Smooth muscle cell of trachea (primary cell): ENCODE data around the gene INTS3. TPM values are rescaled to one million over a fixed set of nuclear protein-coding genes. Genes with fewer than 3 reads are reported as not detected.

Experiments used
- total RNA-seq: library from RNA; depleted of rRNA; stranded (reverse); fragments of >200 nt; gene quantifications from 2 replicates; pipeline ENCODE4 v1.2.1, GENCODE V29; 2014

Gene INTS3
- 45.1 and 52.9 TPM in 2 replicates for total RNA-seq

GRCh38 chr1:153727463-153728304 is at the start of gene INTS3:
Gene INTS3 (plus strand): TSS chr1:153728050. CDS start chr1:153728635, 585 bp downstream.

GRCh38 chr1:153678519-153679336 is 49.1 kb upstream of the INTS3 start, which contains the start of gene NPR1:
Gene NPR1 (plus strand): TSS chr1:153678688. CDS start chr1:153679109, 421 bp downstream.

GRCh38 chr1:153774780-153775457 is 47.1 kb downstream of the INTS3 start, which contains the start of gene SLC27A3:
Gene SLC27A3 (plus strand): TSS chr1:153775407. CDS start chr1:153775498, 91 bp downstream.

Other genes with a start within 250 kb of the INTS3 start
- gene S100A6, start 192.1 kb upstream of the INTS3 start, total RNA-seq = 1,776 and 1,851 TPM in 2 replicates
- gene S100A5, start 187.1 kb upstream of the INTS3 start, total RNA-seq = not detected in 2 replicates
- 514 and 844 TPM in 2 replicates for gene S100A4, start 182.2 kb upstream of the INTS3 start, total RNA-seq
- gene S100A3, start 178.8 kb upstream of the INTS3 start, total RNA-seq = 2.8 and 8.6 TPM in 2 replicates
- gene S100A2, start 162.2 kb upstream of the INTS3 start, total RNA-seq = 3.3 and 6.0 TPM in 2 replicates
- 255 and 277 TPM in 2 replicates for gene S100A16, start 114.9 kb upstream of the INTS3 start, total RNA-seq
- 0.33 TPM in 1 of 2 replicates, not detected in the other for gene S100A14, start 111.7 kb upstream of the INTS3 start, total RNA-seq
- 81.7 and 205 TPM in 2 replicates for gene S100A13, start 100.5 kb upstream of the INTS3 start, total RNA-seq
- gene S100A1, start 99.6 kb upstream of the INTS3 start, total RNA-seq = 0.17 TPM in 1 of 2 replicates, not detected in the other
- gene CHTOP, start 94.0 kb upstream of the INTS3 start, total RNA-seq = 23.0 and 33.6 TPM in 2 replicates
- 65.5 and 73.7 TPM in 2 replicates for gene SNAPIN, start 69.3 kb upstream of the INTS3 start, total RNA-seq
- gene ILF2, start 57.1 kb upstream of the INTS3 start, total RNA-seq = 148 and 229 TPM in 2 replicates
- 0.58 and 2.6 TPM in 2 replicates for gene NPR1, start 49.4 kb upstream of the INTS3 start, total RNA-seq
- 18.0 and 35.6 TPM in 2 replicates for gene SLC27A3, start 47.4 kb downstream of the INTS3 start, total RNA-seq
- 4.6 and 6.7 TPM in 2 replicates for gene GATAD2B, start 194.9 kb downstream of the INTS3 start, total RNA-seq
- 16.9 and 17.9 TPM in 2 replicates for gene DENND4B, start 218.7 kb downstream of the INTS3 start, total RNA-seq
- gene CRTC2, start 230.6 kb downstream of the INTS3 start, total RNA-seq = 4.2 and 4.6 TPM in 2 replicates
- gene SLC39A1, start 235.5 kb downstream of the INTS3 start, total RNA-seq = 136 and 138 TPM in 2 replicates
- 10.3 and 11.5 TPM in 2 replicates for gene CREB3L4, start 239.9 kb downstream of the INTS3 start, total RNA-seq
- 118 and 186 TPM in 2 replicates for gene JTB, start 249.6 kb downstream of the INTS3 start, total RNA-seq